Measurements from ENCODE around the gene IQGAP2.
"Not testable (repeated sequence)": the region's sequence is repeated elsewhere in the genome, so short reads cannot be mapped to it uniquely, and the experiment has no call there.

The IQGAP2 gene

DNA sequence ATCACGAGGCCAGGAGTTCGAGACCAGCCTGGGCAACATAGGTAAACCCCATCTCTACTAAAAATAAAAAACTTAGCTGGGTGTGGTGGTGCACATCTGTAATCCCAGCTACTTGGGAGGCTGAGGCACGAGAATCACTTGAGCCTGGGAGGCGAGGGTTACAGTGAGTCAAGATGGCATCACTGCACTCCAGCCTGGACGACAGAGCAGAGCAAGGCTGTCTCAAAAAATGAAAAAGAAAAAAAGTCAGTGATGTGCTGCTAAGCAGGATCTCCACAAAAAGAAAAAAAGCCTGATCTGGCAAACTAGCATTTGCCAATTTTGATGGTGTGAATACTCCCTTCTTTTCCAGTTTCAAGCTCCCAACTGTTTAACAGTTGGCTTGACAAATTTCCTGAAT is 334.8 kb downstream of the IQGAP2 start:
- no peak overlapping the region for H3K4me3 ChIP-seq (ENCODE audit: low read length)
- TF ChIP-seq, protein P1, sequence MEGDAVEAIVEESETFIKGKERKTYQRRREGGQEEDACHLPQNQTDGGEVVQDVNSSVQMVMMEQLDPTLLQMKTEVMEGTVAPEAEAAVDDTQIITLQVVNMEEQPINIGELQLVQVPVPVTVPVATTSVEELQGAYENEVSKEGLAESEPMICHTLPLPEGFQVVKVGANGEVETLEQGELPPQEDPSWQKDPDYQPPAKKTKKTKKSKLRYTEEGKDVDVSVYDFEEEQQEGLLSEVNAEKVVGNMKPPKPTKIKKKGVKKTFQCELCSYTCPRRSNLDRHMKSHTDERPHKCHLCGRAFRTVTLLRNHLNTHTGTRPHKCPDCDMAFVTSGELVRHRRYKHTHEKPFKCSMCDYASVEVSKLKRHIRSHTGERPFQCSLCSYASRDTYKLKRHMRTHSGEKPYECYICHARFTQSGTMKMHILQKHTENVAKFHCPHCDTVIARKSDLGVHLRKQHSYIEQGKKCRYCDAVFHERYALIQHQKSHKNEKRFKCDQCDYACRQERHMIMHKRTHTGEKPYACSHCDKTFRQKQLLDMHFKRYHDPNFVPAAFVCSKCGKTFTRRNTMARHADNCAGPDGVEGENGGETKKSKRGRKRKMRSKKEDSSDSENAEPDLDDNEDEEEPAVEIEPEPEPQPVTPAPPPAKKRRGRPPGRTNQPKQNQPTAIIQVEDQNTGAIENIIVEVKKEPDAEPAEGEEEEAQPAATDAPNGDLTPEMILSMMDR (conservative IDR thresholded peaks at IDR 0.05; ENCODE audit: low read length) = no peak
- DNase-seq (ENCODE audit: low read depth) = no peak

DNA sequence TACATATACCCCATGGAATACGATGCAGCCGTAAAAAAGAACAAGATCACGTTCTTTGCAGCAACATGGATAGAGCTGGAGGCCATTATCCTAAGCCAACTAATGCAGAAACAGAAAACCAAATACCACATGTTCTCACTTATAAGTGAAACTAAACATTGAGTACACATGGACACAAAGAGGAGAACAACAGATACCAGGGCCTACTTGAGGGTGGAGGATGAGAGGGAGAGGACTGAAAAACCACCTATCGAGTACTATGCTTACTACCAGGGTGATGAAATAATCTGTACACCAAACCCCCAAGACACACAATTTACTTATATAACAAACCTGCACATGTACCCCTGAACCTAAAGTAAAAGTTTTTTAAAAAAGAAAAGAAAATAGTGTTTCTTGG is 338.4 kb downstream of the IQGAP2 start:
- not testable (repeated sequence) for H3K4me3 ChIP-seq (ENCODE audit: low read length); DNase-seq (ENCODE audit: low read depth)

DNA sequence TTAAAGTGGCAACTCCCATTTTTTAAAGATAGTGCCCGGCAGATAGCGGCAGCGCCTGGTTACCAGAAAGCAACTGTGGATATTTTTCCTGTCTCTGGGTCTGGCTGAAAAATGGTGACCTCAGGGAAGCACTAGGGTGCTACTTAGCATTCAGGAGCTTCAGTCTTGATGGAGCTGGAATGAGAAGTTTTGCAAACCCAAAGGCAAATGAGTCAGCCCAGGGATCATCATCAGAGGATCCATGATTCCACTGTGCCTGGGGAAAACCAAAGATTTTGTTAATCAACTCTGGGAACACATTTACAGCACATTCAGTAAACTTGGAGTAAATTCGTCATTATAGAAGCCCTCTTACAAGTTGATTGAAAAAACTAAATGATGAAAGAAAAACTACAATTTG is 339.5 kb downstream of the IQGAP2 start:
- peak; percentile 29 for DNase-seq (ENCODE audit: low read depth)
- TF ChIP-seq, protein P1 (conservative IDR thresholded peaks at IDR 0.05; ENCODE audit: low read length) = no peak
- H3K4me3 ChIP-seq (ENCODE audit: low read length) = no peak overlapping the region

DNA sequence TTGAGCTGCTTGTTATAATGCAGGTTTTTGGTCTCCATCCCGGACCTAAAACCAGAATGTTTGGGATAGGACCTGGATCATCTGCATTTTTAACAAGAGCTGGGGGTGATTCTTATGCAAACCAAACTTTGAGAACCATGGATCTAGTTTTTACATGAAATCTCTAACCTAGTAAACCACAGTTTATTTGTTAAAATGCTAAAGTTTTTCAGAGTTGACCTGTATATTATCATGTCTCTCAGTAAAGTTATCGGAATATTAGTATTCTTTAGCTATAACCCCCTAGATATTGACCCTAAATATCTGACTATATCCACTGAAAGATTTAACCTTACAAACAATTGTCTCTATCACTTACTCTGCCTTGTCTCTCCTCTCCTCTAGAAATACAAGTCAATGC is 341.5 kb downstream of the IQGAP2 start:
- DNase-seq (ENCODE audit: low read depth) = no peak
- TF ChIP-seq, protein P1 (conservative IDR thresholded peaks at IDR 0.05; ENCODE audit: low read length) = no peak
- no peak overlapping the region for H3K4me3 ChIP-seq (ENCODE audit: low read length)

DNA sequence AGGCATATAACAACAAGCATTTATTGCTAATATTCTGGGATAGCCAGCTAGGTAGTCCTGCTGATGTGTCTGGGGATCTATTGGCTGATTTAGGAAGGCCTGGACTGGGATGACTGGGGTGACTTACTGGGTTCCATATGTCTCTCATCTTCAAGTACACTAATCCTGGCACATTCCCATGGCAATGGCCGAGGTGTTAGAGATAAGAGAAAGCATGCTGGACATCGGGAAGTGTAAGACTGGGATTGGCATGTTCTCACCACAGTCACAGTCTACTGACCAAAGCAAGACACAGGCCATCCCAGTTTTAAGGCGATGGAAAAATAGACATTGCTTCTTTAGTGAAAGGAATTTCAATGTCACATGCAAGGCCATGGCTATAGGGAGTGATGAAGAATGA is 342.6 kb downstream of the IQGAP2 start:
- H3K4me3 ChIP-seq (ENCODE audit: low read length) = no peak overlapping the region
- TF ChIP-seq, protein P1 (conservative IDR thresholded peaks at IDR 0.05; ENCODE audit: low read length) = no peak
- no peak for DNase-seq (ENCODE audit: low read depth)

DNA sequence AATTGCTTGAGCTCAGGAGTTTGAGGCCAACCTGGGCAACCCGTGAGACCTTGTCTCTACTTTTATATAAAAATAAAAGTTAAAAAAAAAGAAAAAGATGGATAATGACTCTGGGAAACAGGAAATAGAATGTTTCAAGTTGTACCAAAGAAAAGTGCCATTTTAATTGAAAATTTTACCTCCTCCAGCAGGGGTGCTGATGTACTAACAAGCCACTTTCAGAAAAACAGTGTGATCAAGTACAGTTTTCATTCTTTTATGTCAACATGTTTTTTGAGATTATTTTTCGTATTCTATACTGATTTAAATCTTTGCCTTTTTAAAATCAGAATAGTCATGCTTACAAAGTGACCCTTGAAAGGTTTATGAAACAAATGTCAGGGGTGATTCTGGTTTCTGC is 343.6 kb downstream of the IQGAP2 start:
- DNase-seq (ENCODE audit: low read depth) = no peak
- TF ChIP-seq, protein P1 (conservative IDR thresholded peaks at IDR 0.05; ENCODE audit: low read length) = no peak; the same call in 1 of the 2 replicates

DNA sequence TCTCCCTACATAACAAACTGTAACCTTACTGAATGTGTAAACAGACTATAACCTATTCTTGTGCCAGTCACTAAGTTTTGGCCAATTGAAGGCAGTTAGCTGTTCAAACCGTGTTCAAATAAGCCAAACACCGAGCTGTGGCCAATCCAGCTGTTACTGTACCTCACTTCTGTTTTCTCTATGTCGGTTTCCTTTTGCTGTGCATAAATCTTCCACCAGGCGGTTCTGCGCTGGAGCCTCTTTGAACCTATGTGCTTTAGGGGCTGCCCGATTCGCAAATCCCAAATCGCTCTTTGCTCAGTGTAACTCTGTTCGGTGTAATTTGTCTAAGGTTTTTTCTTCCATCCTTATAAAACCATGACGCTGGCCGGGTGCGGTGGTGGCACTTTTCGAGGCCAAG is 344.6 kb downstream of the IQGAP2 start:
- no peak for DNase-seq (ENCODE audit: low read depth)
- H3K4me3 ChIP-seq (ENCODE audit: low read length) = no peak overlapping the region
- TF ChIP-seq, protein P1 (conservative IDR thresholded peaks at IDR 0.05; ENCODE audit: low read length) = no peak

More for the DNA sequence above, 343.6 kb downstream of the IQGAP2 start:
- no peak overlapping the region for H3K4me3 ChIP-seq (ENCODE audit: low read length)

DNA sequence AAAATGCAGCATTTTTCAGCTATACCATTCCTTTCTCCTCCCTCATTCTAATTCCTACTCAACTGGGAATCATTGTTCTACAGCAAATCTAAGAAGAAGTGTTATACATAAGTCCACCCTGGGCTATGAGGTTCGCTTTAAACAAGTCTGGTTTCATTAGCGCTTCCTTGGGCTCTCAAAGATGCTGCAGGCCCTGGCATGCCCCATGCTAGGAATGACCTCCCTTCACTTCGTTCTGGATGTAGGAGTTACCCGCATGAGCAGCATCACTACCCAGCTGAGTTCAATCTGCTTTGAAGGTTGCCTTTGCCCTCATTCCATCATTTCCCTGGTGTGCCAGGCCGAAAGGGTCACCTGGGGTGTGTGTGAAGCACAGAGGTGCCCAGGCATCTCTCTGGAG is 348.2 kb downstream of the IQGAP2 start:
- no peak overlapping the region for H3K4me3 ChIP-seq (ENCODE audit: low read length)
- no peak for DNase-seq (ENCODE audit: low read depth)
- TF ChIP-seq, protein P1 (conservative IDR thresholded peaks at IDR 0.05; ENCODE audit: low read length) = no peak

Data from AG10803 (cell line).